Caco-2 (cell line): Measurements from ENCODE around the gene IDUA. TPM values are rescaled to one million over a fixed set of nuclear protein-coding genes. Genes with fewer than 3 reads are reported as not detected.

Experiments
- BruUV-seq: library from RNA; stranded (reverse); fragments of 400-500 nt; replicated peaks from 2 replicates; lab custom pipeline; 2021; lab: Mats Ljungman, UMichigan
- CTCF ChIA-PET: fragments of 300-600 bp; sonication (Branson Sonifier 250); formaldehyde crosslinking; loops from one replicate; lab custom pipeline; 2022; ENCODE audit warnings: antibody characterized with exemption; lab: Charles Lee
- POLR2A ChIA-PET: fragments of 300-600 bp; sonication (Branson Sonifier 250); formaldehyde crosslinking; loops from one replicate; lab custom pipeline; 2022; ENCODE audit warnings: antibody characterized with exemption; lab: Charles Lee
- DNase-seq, 2 experiments: peaks; one replicate each; pipeline versions ENCODE4 v3.0.0 to v3.0.0-alpha.2; 2020 to 2022
- H3K27me3 ChIP-seq: replicated peaks from 2 replicates; pipeline ENCODE4 v1.6.0; 2011; ENCODE audit warnings: low read length; ENCODE audit not compliant: control insufficient read depth, insufficient read depth
- H3K36me3 ChIP-seq: 2 replicates; pipeline ENCODE4 v1.5.1; 2011; ENCODE audit warnings: low read length; ENCODE audit not compliant: control insufficient read depth, insufficient read depth
- H3K4me1 ChIP-seq: fragments of 250-450 bp; sonication (Bioruptor Pico); 2 replicates; pipeline ENCODE4 v1.5.1; 2020; ENCODE audit warnings: mild to moderate bottlenecking
- H3K4me3 ChIP-seq: 2 replicates; pipeline ENCODE4 v1.5.1; 2011; ENCODE audit warnings: low read depth, mild to moderate bottlenecking, control low read depth, low read length
- H3K9me3 ChIP-seq: fragments of 250-450 bp; sonication (Bioruptor Pico); 2 replicates; pipeline ENCODE4 v1.5.1; 2020; ENCODE audit warnings: mild to moderate bottlenecking, moderate library complexity
- H3K27ac Mint-ChIP-seq: one replicate; pipeline ENCODE4 v1.8.0; 2022; ENCODE audit warnings: mixed read lengths; ENCODE audit not compliant: unreplicated experiment
- H3K27me3 Mint-ChIP-seq: one replicate; pipeline ENCODE4 v1.8.0; 2022; ENCODE audit warnings: mixed read lengths; ENCODE audit not compliant: insufficient read depth, unreplicated experiment
- H3K36me3 Mint-ChIP-seq: one replicate; pipeline ENCODE4 v1.8.0; 2022; ENCODE audit warnings: mild to moderate bottlenecking, mixed read lengths; ENCODE audit not compliant: insufficient read depth, unreplicated experiment
- H3K4me1 Mint-ChIP-seq: one replicate; pipeline ENCODE4 v1.8.0; 2022; ENCODE audit warnings: low read depth, mixed read lengths; ENCODE audit not compliant: unreplicated experiment
- H3K4me3 Mint-ChIP-seq: one replicate; pipeline ENCODE4 v1.8.0; 2022; ENCODE audit warnings: mild to moderate bottlenecking, moderate library complexity, mixed read lengths; ENCODE audit not compliant: unreplicated experiment
- H3K9me3 Mint-ChIP-seq: one replicate; pipeline ENCODE4 v1.8.0; 2022; ENCODE audit warnings: mixed read lengths; ENCODE audit not compliant: unreplicated experiment
- intact Hi-C: fragments of 100-400 bp; cut with micrococcal nuclease; formaldehyde crosslinking; loops from one replicate; pipeline ENCODE4 v1.10.0; 2022; ENCODE audit not compliant: unreplicated experiment
- total RNA-seq: library from RNA; stranded (reverse); gene quantifications from 2 replicates; pipeline ENCODE4 v1.2.3, GENCODE V29; 2022
- TF ChIP-seq, protein P1 (sequence below), 2 experiments: fragments of 200-600 bp in 1 of 2; IDR thresholded peaks; 1 replicate in 1 of 2; 2 replicates in 1 of 2; pipeline versions ENCODE4 v1.5.1 to v1.8.0; 2011 to 2022; ENCODE audit warnings: antibody characterized with exemption in 1 of 2, control low read depth in 1 of 2, inconsistent platforms in 1 of 2, low read depth in 1 of 2, low read length in 1 of 2, mild to moderate bottlenecking in 1 of 2, moderate library complexity in 1 of 2; ENCODE audit not compliant: insufficient read depth in 1 of 2, severe bottlenecking in 1 of 2, unreplicated experiment in 1 of 2

Gene IDUA
- total RNA-seq, 1 experiment from 2014 or later: 26.9 TPM

DNA sequence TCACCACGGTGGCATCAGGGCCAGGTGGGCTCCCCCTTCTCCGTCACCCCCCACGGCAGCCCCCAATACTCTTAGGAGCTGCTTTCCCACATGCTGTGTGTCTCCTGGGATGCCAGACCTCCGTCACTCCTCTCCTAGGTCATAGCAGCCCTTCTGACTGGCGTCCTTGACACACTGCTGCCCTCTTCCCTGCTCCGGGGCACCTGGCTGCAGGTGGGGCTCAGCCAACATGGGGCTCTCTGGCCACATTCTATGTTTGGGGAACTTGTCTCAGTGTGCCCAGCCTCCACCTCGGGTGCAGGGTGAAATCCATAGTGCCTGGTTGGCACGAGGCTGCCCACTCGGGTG is 40.8 kb upstream of the IDUA start:
- H3K9me3 ChIP-seq: no peaks in the 10 kb centered on the region
- Mint-ChIP-seq H3K36me3 (no peaks in the 10 kb centered on the region), H3K9me3 (no peaks in the 10 kb centered on the region), H3K27me3 (no peaks in the 10 kb centered on the region), H3K4me1 (peaks cover 7% of the 10 kb centered on the region), H3K4me3 (no peak overlapping the region), H3K27ac (no peak overlapping the region)
- no peaks in the 10 kb centered on the region for H3K36me3 ChIP-seq
- ChIA-PET CTCF (no interaction called here), POLR2A (no interaction called here)
- H3K27me3 ChIP-seq: no peaks in the 10 kb centered on the region
- intact Hi-C loops: no loop called here
- DNase-seq: no peak
- no TSS peak for BruUV-seq
- no peaks in the 10 kb centered on the region for H3K4me1 ChIP-seq
- TF ChIP-seq, protein P1, sequence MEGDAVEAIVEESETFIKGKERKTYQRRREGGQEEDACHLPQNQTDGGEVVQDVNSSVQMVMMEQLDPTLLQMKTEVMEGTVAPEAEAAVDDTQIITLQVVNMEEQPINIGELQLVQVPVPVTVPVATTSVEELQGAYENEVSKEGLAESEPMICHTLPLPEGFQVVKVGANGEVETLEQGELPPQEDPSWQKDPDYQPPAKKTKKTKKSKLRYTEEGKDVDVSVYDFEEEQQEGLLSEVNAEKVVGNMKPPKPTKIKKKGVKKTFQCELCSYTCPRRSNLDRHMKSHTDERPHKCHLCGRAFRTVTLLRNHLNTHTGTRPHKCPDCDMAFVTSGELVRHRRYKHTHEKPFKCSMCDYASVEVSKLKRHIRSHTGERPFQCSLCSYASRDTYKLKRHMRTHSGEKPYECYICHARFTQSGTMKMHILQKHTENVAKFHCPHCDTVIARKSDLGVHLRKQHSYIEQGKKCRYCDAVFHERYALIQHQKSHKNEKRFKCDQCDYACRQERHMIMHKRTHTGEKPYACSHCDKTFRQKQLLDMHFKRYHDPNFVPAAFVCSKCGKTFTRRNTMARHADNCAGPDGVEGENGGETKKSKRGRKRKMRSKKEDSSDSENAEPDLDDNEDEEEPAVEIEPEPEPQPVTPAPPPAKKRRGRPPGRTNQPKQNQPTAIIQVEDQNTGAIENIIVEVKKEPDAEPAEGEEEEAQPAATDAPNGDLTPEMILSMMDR (IDR thresholded peaks at IDR 0.05; ENCODE audit: insufficient read depth in 1 of 2, low read depth in 1 of 2, low read length in 1 of 2, severe bottlenecking in 1 of 2, unreplicated experiment in 1 of 2): no peak
- H3K4me3 ChIP-seq: no peak overlapping the region

DNA sequence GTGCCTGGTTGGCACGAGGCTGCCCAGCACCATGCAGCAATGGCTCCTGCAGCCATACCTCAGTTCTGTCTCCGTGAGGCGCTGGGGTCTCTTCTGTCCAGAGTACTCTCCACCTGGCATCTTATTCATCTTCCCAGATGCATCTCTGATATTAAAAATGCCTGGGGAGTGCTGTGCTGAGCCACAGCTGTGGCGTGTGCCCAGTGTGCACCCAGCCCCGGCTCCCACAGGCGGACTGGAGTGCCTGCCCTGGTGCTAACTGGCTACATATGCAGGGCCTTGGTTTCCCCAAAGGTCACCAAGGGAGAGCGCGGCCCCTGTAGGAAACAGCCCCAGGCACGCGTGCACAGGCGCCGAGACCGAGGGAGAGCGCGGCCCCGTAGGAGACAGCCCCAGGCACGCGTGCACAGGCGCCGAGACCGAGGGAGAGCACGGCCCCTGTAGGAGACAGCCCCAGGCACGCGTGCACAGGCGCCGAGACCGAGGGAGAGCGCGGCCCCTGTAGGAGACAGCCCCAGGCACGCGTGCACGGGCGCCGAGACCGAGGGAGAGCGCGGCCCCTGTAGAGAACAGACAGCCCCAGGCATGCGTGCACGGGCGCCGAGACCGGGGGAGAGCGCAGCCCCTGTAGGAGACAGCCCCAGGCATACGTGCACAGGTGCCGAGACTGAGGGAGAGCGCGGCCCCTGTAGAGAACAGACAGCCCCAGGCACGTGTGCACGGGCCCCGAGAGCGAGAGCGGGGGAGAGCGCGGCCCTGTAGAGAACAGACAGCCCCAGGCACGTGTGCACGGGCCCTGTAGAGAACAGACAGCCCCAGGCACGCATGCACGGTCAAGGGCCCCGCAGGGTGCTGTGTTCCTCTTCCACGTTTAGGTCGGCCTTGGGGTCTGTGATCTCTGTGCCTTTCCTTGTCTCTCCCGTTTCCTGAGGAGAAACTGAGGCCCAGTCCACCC is 40.0 kb upstream of the IDUA start:
- Mint-ChIP-seq H3K27ac (no peak overlapping the region), H3K4me3 (no peak overlapping the region), H3K36me3 (no peaks in the 10 kb centered on the region), H3K4me1 (peaks cover 7% of the 10 kb centered on the region), H3K9me3 (no peaks in the 10 kb centered on the region), H3K27me3 (no peaks in the 10 kb centered on the region)
- Histone ChIP-seq H3K27me3 (no peaks in the 10 kb centered on the region), H3K4me3 (no peak overlapping the region), H3K36me3 (no peaks in the 10 kb centered on the region), H3K4me1 (no peaks in the 10 kb centered on the region), H3K9me3 (no peaks in the 10 kb centered on the region)
- TF ChIP-seq, protein P1 (IDR thresholded peaks at IDR 0.05; ENCODE audit: insufficient read depth in 1 of 2, low read depth in 1 of 2, low read length in 1 of 2, severe bottlenecking in 1 of 2, unreplicated experiment in 1 of 2): no peak
- ChIA-PET CTCF (no interaction called here), POLR2A (no interaction called here)
- intact Hi-C loops: no loop called here
- DNase-seq: no peak
- BruUV-seq: no TSS peak

DNA sequence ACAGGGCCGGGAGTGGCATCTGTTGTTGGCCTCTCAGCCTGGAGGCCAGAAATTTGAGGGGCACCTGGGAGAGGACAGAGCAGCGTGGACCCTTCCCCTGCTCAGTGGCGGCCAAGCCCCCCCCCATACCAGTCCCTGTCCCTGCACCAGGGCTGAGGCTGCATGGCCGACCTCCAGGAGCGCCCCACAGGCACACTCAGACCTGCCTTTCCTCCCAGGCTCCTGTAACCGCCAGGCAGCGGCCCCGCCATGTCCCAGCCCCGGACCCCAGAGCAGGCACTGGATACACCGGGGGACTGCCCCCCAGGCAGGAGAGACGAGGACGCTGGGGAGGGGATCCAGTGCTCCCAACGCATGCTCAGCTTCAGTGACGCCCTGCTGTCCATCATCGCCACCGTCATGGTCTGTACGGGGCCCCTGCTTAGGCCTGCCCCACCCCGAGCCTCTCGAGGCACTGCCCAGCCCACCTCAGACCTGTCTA is 39.3 kb upstream of the IDUA start:
- DNase-seq: no peak
- CTCF ChIA-PET: no interaction called here
- H3K36me3 ChIP-seq: no peaks in the 10 kb centered on the region
- H3K9me3 Mint-ChIP-seq: no peaks in the 10 kb centered on the region
- H3K36me3 Mint-ChIP-seq: no peaks in the 10 kb centered on the region
- H3K9me3 ChIP-seq: no peaks in the 10 kb centered on the region
- no peaks in the 10 kb centered on the region for H3K27me3 ChIP-seq
- no TSS peak for BruUV-seq
- no peak overlapping the region for H3K27ac Mint-ChIP-seq
- no peak overlapping the region for H3K4me3 ChIP-seq
- H3K27me3 Mint-ChIP-seq: no peaks in the 10 kb centered on the region
- TF ChIP-seq, protein P1 (IDR thresholded peaks at IDR 0.05; ENCODE audit: insufficient read depth in 1 of 2, low read depth in 1 of 2, low read length in 1 of 2, severe bottlenecking in 1 of 2, unreplicated experiment in 1 of 2): no peak
- H3K4me1 Mint-ChIP-seq: peaks cover 7% of the 10 kb centered on the region
- H3K4me3 Mint-ChIP-seq: no peak overlapping the region
- POLR2A ChIA-PET: no interaction called here
- H3K4me1 ChIP-seq: no peaks in the 10 kb centered on the region
- intact Hi-C loops: no loop called here
